K562 (cell line): ENCODE results near the gene DLGAP1. TPM values are rescaled to one million over a fixed set of nuclear protein-coding genes. Genes with fewer than 3 reads are reported as not detected.
A peak's percentile ranks its signal among the peaks of the same experiment; 100 is the strongest.

Experiments used
- ATF7 ChIP-seq: fragments of 450-650 bp; IDR thresholded peaks from 2 replicates; pipeline ENCODE4 v1.7.1; 2014; ENCODE audit warnings: mild to moderate bottlenecking, moderate library complexity
- BCOR ChIP-seq: fragments of 450-650 bp; IDR thresholded peaks from 2 replicates; pipeline ENCODE4 v1.6.1; 2016
- BMI1 ChIP-seq: fragments of 150-350 bp; IDR thresholded peaks from 2 replicates; pipeline ENCODE4 v1.6.1; 2014; ENCODE audit warnings: low read length
- CGGBP1 ChIP-seq: fragments of 250-450 bp; sonication (Bioruptor Pico); IDR thresholded peaks from 2 replicates; pipeline ENCODE4 v1.9.0; 2021; ENCODE audit warnings: mild to moderate bottlenecking
- CHD1 ChIP-seq: fragments of 200-600 bp; sonication (generic); IDR thresholded peaks from one replicate; pipeline ENCODE4 v1.6.1; 2012; ENCODE audit warnings: mild to moderate bottlenecking, moderate library complexity, low read length, inconsistent platforms
- CSDE1 ChIP-seq, 2 experiments: fragments of 450-650 bp; IDR thresholded peaks; 2 replicates each; pipeline ENCODE4 v1.6.1; 2016; ENCODE audit warnings: mild to moderate bottlenecking in 1 of 2
- HMG20A ChIP-seq: fragments of 450-650 bp; formaldehyde crosslinking; conservative IDR thresholded peaks from 2 replicates; pipeline ENCODE4 v1.4.0; 2020; ENCODE audit warnings: mild to moderate bottlenecking, mixed read lengths
- HNRNPL ChIP-seq: fragments of 200-400 bp; formaldehyde crosslinking; IDR thresholded peaks from 2 replicates; pipeline ENCODE4 v1.6.1; 2017; ENCODE audit warnings: low read depth, mild to moderate bottlenecking, low read length
- ILK ChIP-seq: fragments of 450-650 bp; IDR thresholded peaks from 2 replicates; pipeline ENCODE4 v1.6.1; 2016; ENCODE audit warnings: missing genetic modification characterization, low read depth, mild to moderate bottlenecking, missing compliant biosample characterization, moderate library complexity, borderline replicate concordance
- LARP7 ChIP-seq: fragments of 450-650 bp; IDR thresholded peaks from 2 replicates; pipeline ENCODE4 v1.6.1; 2016
- MEF2A ChIP-seq: IDR thresholded peaks from 2 replicates; pipeline ENCODE4 v1.6.1; 2011; ENCODE audit warnings: low read depth, mild to moderate bottlenecking, low read length, moderate library complexity; ENCODE audit not compliant: control insufficient read depth
- RBBP5 ChIP-seq: fragments of 200-600 bp; sonication (generic); IDR thresholded peaks from 2 replicates; pipeline ENCODE4 v1.6.1; 2012; ENCODE audit warnings: borderline replicate concordance, mild to moderate bottlenecking, low read length, control low read depth, inconsistent platforms; ENCODE audit not compliant: insufficient read depth, poor library complexity, severe bottlenecking
- RFX7 ChIP-seq: fragments of 250-450 bp; sonication (Bioruptor Pico); IDR thresholded peaks from 2 replicates; pipeline ENCODE4 v1.5.1; 2021; ENCODE audit warnings: mild to moderate bottlenecking
- SMARCA4 ChIP-seq: fragments of 450-650 bp; IDR thresholded peaks from 2 replicates; pipeline ENCODE4 v1.6.1; 2016
- STAT5A ChIP-seq: IDR thresholded peaks from 2 replicates; pipeline ENCODE4 v1.6.1; 2012; ENCODE audit warnings: low read length, inconsistent platforms, borderline replicate concordance
- ZFP30 ChIP-seq: fragments of 250-450 bp; sonication (Bioruptor Pico); IDR thresholded peaks from 2 replicates; pipeline ENCODE4 v1.8.0; 2022; ENCODE audit warnings: moderate library complexity, mild to moderate bottlenecking, inconsistent platforms, borderline replicate concordance
- ZFP91 ChIP-seq: sonication (generic); formaldehyde crosslinking; IDR thresholded peaks from 2 replicates; pipeline ENCODE4 v1.8.0; 2022; ENCODE audit warnings: mild to moderate bottlenecking, missing genetic modification reagents
- ZNF140 ChIP-seq: fragments of 250-450 bp; sonication (Bioruptor Pico); IDR thresholded peaks from 2 replicates; pipeline ENCODE4 v1.8.0; 2021; ENCODE audit warnings: moderate library complexity, mild to moderate bottlenecking, inconsistent platforms
- ZNF277 ChIP-seq: fragments of 250-450 bp; sonication (Bioruptor Pico); IDR thresholded peaks from 2 replicates; pipeline ENCODE4 v1.8.0; 2022; ENCODE audit warnings: inconsistent platforms, mild to moderate bottlenecking, moderate library complexity, borderline replicate concordance
- ZNF436 ChIP-seq: fragments of 250-450, 450-650 bp; sonication (Bioruptor Pico); formaldehyde crosslinking; IDR thresholded peaks from 2 replicates; pipeline ENCODE4 v1.7.0; 2020; ENCODE audit warnings: mild to moderate bottlenecking
- polyA plus RNA-seq, 8 experiments: library from polyadenylated mRNA; depleted of rRNA in 4 of 8; stranded (reverse) in 5 of 8; unstranded in 3 of 8; fragments of >200 nt; fragmentation: Nextera tagmentation in 2 of 8; fragmentation: Illumina TruSeq in 1 of 8; extraction: Ambion mirVana in 2 of 8; extraction: Trizol in 1 of 8; gene quantifications; 2 replicates each; pipeline versions ENCODE4 v1.2.1 to v1.2.3, GENCODE V29; 2011 to 2014; ENCODE audit warnings: inconsistent platforms in 1 of 8, missing spikeins in 1 of 8
- total RNA-seq, 7 experiments: library from RNA; depleted of rRNA in 6 of 7; stranded (reverse); fragments of >200 nt in 6 of 7; fragmentation: Illumina TruSeq in 2 of 7; extraction: Trizol in 2 of 7; gene quantifications; 2 replicates each; pipeline versions ENCODE4 v1.2.1 to v1.2.3, GENCODE V29; 2011 to 2021; ENCODE audit warnings: low replicate concordance in 1 of 7
- TF ChIP-seq, protein P1 (sequence below), 2 experiments: fragments of 150-350 bp in 1 of 2; IDR thresholded peaks; 2 replicates each; pipeline ENCODE4 v1.6.1; 2012 to 2016; ENCODE audit warnings: low read depth in 2 of 2, low read length in 2 of 2, mild to moderate bottlenecking in 1 of 2, moderate library complexity in 1 of 2
- TF ChIP-seq, protein P2 (sequence below): fragments of 250-450 bp; sonication (Bioruptor Pico); IDR thresholded peaks from 2 replicates; pipeline ENCODE4 v1.5.0; 2020; ENCODE audit warnings: mild to moderate bottlenecking

Gene DLGAP1
- total and polyA plus RNA-seq, 9 of the 15 experiments (the other 6 are each of a cell fraction or from before 2014, with no cell fraction given), result 0.04 to 0.22 (median 0.08) TPM

- TF ChIP-seq, protein P1, sequence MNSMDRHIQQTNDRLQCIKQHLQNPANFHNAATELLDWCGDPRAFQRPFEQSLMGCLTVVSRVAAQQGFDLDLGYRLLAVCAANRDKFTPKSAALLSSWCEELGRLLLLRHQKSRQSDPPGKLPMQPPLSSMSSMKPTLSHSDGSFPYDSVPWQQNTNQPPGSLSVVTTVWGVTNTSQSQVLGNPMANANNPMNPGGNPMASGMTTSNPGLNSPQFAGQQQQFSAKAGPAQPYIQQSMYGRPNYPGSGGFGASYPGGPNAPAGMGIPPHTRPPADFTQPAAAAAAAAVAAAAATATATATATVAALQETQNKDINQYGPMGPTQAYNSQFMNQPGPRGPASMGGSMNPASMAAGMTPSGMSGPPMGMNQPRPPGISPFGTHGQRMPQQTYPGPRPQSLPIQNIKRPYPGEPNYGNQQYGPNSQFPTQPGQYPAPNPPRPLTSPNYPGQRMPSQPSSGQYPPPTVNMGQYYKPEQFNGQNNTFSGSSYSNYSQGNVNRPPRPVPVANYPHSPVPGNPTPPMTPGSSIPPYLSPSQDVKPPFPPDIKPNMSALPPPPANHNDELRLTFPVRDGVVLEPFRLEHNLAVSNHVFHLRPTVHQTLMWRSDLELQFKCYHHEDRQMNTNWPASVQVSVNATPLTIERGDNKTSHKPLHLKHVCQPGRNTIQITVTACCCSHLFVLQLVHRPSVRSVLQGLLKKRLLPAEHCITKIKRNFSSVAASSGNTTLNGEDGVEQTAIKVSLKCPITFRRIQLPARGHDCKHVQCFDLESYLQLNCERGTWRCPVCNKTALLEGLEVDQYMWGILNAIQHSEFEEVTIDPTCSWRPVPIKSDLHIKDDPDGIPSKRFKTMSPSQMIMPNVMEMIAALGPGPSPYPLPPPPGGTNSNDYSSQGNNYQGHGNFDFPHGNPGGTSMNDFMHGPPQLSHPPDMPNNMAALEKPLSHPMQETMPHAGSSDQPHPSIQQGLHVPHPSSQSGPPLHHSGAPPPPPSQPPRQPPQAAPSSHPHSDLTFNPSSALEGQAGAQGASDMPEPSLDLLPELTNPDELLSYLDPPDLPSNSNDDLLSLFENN (IDR thresholded peaks at IDR 0.05; ENCODE audit: low read depth in 2 of 2, low read length in 2 of 2), result 0 out of 4 replicates have a peak, but pooled peaks of 1 of the 2 experiments have one; percentile 9
- TF ChIP-seq BMI1 (no peak), ZFP91 (no peak), CHD1 (peak; percentile 72), MEF2A (no peak), CSDE1 (IDR thresholded peaks at IDR 0.05) (no peak), ZNF277 (CRISPR knock-in tag) (no peak), ATF7 (no peak), HNRNPL (no peak), LARP7 (no peak), SMARCA4 (no peak), RFX7 (CRISPR knock-in tag) (peak; percentile 45; the same call in 1 of the 2 replicates), STAT5A (no peak), BCOR (no peak), ZFP30 (CRISPR knock-in tag) (no peak), CGGBP1 (no peak), ZNF436 (CRISPR knock-in tag) (no peak), RBBP5 (peak; percentile 56), ILK (tag) (no peak), HMG20A (0 out of 2 replicates have a peak, but pooled peaks have one; percentile 9), ZNF140 (CRISPR knock-in tag) (no peak)
- TF ChIP-seq, protein P2, sequence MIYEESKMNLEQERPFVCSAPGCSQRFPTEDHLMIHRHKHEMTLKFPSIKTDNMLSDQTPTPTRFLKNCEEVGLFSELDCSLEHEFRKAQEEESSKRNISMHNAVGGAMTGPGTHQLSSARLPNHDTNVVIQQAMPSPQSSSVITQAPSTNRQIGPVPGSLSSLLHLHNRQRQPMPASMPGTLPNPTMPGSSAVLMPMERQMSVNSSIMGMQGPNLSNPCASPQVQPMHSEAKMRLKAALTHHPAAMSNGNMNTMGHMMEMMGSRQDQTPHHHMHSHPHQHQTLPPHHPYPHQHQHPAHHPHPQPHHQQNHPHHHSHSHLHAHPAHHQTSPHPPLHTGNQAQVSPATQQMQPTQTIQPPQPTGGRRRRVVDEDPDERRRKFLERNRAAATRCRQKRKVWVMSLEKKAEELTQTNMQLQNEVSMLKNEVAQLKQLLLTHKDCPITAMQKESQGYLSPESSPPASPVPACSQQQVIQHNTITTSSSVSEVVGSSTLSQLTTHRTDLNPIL, result no peak
Measured at GRCh38 chr18:3605954-3606443, 849.1 kb downstream of the DLGAP1 start (continued).
